Left colon (tissue), 2 donors: ENCODE data around the gene GOLGA8G. TPM values are rescaled to one million over a fixed set of nuclear protein-coding genes. Genes with fewer than 3 reads are reported as not detected.
"Not testable (repeated sequence)": the region's sequence is repeated elsewhere in the genome, so short reads cannot be mapped to it uniquely, and the experiment has no call there.

Source experiments
- ATAC-seq: fragments of 200-7000 bp; cut with Tn5 transposase; one replicate; pipeline ENCODE4 v1.9.1; 2020; ENCODE audit warnings: mild to moderate bottlenecking, moderate library complexity
- DNase-seq, 2 donors: peaks; one replicate each; pipeline ENCODE4 v3.0.0-alpha.2; 2020
- intact Hi-C, 2 donors: fragments of 100-400 bp; cut with DNase I in 1 of 2; cut with micrococcal nuclease in 1 of 2; formaldehyde crosslinking; loops; one replicate each; pipeline versions ENCODE4 v1.11.2 to v1.14.0; 2022; cut with DNase I, micrococcal nuclease
- long read RNA-seq: library from polyadenylated mRNA; unstranded; transcript quantifications from one replicate; pipeline ENCODE4 v2.0.0, GENCODE V29; 2021
- microRNA-seq, 2 donors: library from miRNA; unstranded; fragments of <30 nt; microRNA quantifications; one replicate each; pipeline versions ENCODE4 v1.1.0 to v1.2.0, GENCODE V29; 2020
- total RNA-seq, 2 donors: library from RNA; stranded (reverse); fragmentation: NEBNext Ultra II Directional; extraction: Animal tissue kit (Norgen Biotek cat#: 25700); gene quantifications; one replicate each; pipeline ENCODE4 v1.2.1, GENCODE V29; 2021
- donor health status: DM: no; HTN: no; CAD: no.
- donor health status: DM: yes; HTN: yes; CAD: no.

The GOLGA8G gene, protein sequence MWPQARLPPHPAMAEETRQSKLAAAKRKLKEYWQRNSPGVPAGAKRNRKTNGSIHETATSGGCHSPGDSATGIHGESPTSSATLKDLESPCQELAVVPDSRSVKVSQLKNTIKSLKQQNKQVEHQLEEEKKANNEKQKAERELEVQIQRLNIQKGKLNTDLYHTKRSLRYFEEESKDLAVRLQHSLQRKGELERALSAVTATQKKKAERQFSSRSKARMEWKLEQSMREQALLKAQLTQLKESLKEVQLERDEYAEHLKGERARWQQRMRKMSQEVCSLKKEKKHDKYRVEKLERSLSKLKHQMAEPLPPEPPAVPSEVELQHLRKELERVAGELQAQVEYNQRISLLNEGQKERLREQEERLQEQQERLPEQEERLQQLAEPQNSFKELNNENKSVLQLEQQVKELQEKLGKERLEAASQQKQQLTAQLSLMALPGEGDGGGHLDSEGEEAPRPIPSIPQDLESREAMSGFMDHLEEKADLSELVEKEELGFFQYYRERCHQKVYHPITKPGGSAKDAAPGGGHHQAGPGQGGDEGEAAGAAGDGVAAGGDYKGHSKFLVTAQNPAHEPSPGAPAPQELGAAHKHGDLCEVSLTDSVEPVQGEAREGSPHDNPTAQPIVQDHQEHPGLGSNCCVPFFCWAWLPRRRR
- not detected for total RNA-seq
- long read RNA-seq = 0 reads

- DNase-seq, intact Hi-C loops, ATAC-seq: not testable (repeated sequence)
Observed at GRCh38 chr15:28532954-28533353, at the start of gene GOLGA8G. Gene GOLGA8G (minus strand): TSS chr15:28532971. CDS start chr15:28532909, 62 bp downstream.

DNA sequence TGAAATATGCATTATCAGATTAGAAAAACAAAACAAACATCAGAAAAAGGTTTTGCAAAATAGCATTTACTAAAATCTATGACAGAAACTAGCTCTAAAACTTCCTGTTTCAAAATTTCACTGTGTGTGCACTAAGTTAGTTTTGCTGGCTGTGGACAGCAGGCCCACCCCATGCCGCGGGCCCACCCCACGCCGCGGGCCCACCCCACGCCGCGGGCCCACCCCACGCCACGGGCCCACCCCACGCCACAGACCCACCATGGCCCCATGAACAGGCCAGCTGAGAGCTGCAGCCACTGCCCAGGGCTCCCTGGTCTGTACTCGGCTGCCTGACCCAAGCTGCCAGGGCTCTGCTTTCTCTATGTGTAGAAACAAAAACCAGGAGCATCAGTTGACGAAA is 40.6 kb upstream of the GOLGA8G start:
- ATAC-seq, DNase-seq, intact Hi-C loops: not testable (repeated sequence)

GRCh38 chr15:28553268-28553667 is 20.5 kb upstream of the GOLGA8G start, which contains the start of gene GOLGA6L25:
Gene GOLGA6L25 (plus strand): TSS chr15:28553568. CDS start chr15:28553629, 61 bp downstream.
- intact Hi-C loops, ATAC-seq, DNase-seq: not testable (repeated sequence)

- intact Hi-C loops, ATAC-seq, DNase-seq: not testable (repeated sequence)
Observed at GRCh38 chr15:28515208-28515607, 17.6 kb downstream of the GOLGA8G start.

- intact Hi-C loops, ATAC-seq, DNase-seq: not testable (repeated sequence)
Observed at GRCh38 chr15:28514128-28514527, 18.6 kb downstream of the GOLGA8G start.

- DNase-seq, ATAC-seq, intact Hi-C loops: not testable (repeated sequence)
Observed at GRCh38 chr15:28508217-28508889, 24.4 kb downstream of the GOLGA8G start.

GRCh38 chr15:28481340-28481739 is 51.4 kb downstream of the GOLGA8G start:
- ATAC-seq, DNase-seq, intact Hi-C loops: not testable (repeated sequence)

Small RNAs within 50 kb of the gene (microRNA-seq; reads per million reads assigned to microRNA genes)
- 0 reads per million in 2 donors for gene MIR4509-3

Other genes starting within 250 kb of the GOLGA8G start
- gene HERC2, start 210.8 kb downstream of the GOLGA8G start, total RNA-seq = 10 to 100 TPM; 68.9 to 73.1 TPM
- not detected for gene GOLGA6L24, start 174.9 kb downstream of the GOLGA8G start, total RNA-seq
- gene GOLGA8F, start 154.3 kb downstream of the GOLGA8G start, total RNA-seq = not detected
- gene GOLGA6L25, start 20.6 kb upstream of the GOLGA8G start, total RNA-seq = not detected
- 1 to 10 TPM in 1 of 2 donors, not detected in 1; 1.1 TPM for gene GOLGA8M, start 179.4 kb upstream of the GOLGA8G start, total RNA-seq